ENCODE data around the gene ACOX3. TPM values are rescaled to one million over a fixed set of nuclear protein-coding genes. Genes with fewer than 3 reads are reported as not detected.
A peak's percentile ranks its signal among the peaks of the same experiment; 100 is the strongest.

Gene ACOX3
- total and polyA plus RNA-seq, 10 of the 15 experiments (the other 5 are each of a cell fraction or from before 2014, with no cell fraction given), result 2.0 to 24.5 (median 14.0) TPM

DNA sequence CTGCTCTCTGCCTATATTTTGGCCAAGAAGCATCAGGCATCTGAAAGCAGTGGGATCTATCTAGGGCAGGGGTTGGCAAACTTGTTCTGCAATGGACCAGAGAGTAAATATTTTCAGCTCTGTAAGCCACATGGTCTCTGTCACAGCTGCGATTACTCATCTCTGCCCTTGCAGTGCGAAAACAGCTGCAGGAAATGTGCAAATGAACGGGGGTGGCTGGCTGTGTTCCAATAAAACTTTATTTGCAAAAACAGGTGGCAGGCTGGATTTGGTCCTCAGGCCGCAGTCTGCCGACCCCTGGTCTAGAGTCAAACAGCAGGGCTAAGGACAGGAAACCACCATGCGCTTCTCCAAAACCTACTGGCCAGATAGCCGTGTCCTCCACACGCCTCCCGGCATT lies 48.6 kb downstream of the ACOX3 start (continued):
- TF ChIP-seq, protein P1, sequence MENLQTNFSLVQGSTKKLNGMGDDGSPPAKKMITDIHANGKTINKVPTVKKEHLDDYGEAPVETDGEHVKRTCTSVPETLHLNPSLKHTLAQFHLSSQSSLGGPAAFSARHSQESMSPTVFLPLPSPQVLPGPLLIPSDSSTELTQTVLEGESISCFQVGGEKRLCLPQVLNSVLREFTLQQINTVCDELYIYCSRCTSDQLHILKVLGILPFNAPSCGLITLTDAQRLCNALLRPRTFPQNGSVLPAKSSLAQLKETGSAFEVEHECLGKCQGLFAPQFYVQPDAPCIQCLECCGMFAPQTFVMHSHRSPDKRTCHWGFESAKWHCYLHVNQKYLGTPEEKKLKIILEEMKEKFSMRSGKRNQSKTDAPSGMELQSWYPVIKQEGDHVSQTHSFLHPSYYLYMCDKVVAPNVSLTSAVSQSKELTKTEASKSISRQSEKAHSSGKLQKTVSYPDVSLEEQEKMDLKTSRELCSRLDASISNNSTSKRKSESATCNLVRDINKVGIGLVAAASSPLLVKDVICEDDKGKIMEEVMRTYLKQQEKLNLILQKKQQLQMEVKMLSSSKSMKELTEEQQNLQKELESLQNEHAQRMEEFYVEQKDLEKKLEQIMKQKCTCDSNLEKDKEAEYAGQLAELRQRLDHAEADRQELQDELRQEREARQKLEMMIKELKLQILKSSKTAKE (IDR thresholded peaks at IDR 0.05; ENCODE audit: low read depth, poor library complexity, severe bottlenecking), result peak; percentile 68
- TF ChIP-seq NR2F1 (conservative IDR thresholded peaks at IDR 0.05) (0 out of 2 replicates have a peak, but pooled peaks have one; percentile 29), SMC3 (IDR thresholded peaks at IDR 0.05; ENCODE audit: borderline replicate concordance, low read length) (no peak), ATF7 (IDR thresholded peaks at IDR 0.05; ENCODE audit: low read depth) (peak; percentile 78; the same call in 1 of the 2 replicates), KLF5 (IDR thresholded peaks at IDR 0.05; ENCODE audit: partially characterized antibody) (peak; percentile 35), IKZF2 (IDR thresholded peaks at IDR 0.05) (peak; percentile 63 to 71), EGR1 (IDR thresholded peaks at IDR 0.05; ENCODE audit: borderline replicate concordance in 1 of 2, low read depth in 2 of 2, low read length in 2 of 2) (peak in 1 of 2 experiments; percentile 76; a peak in 2 of 3 replicates), RAD21 (IDR thresholded peaks at IDR 0.05; ENCODE audit: insufficient read depth, low read depth, low read length) (no peak), ESRRA (IDR thresholded peaks at IDR 0.05; ENCODE audit: low read length) (no peak), IRF4 (IDR thresholded peaks at IDR 0.05; ENCODE audit: low read depth, low read length) (peak; percentile 83), DPF2 (IDR thresholded peaks at IDR 0.05) (peak; percentile 82), MXI1 (IDR thresholded peaks at IDR 0.05; ENCODE audit: low read depth, low read length) (peak; percentile 55; the same call in 1 of the 2 replicates)
- TF ChIP-seq, protein P2, sequence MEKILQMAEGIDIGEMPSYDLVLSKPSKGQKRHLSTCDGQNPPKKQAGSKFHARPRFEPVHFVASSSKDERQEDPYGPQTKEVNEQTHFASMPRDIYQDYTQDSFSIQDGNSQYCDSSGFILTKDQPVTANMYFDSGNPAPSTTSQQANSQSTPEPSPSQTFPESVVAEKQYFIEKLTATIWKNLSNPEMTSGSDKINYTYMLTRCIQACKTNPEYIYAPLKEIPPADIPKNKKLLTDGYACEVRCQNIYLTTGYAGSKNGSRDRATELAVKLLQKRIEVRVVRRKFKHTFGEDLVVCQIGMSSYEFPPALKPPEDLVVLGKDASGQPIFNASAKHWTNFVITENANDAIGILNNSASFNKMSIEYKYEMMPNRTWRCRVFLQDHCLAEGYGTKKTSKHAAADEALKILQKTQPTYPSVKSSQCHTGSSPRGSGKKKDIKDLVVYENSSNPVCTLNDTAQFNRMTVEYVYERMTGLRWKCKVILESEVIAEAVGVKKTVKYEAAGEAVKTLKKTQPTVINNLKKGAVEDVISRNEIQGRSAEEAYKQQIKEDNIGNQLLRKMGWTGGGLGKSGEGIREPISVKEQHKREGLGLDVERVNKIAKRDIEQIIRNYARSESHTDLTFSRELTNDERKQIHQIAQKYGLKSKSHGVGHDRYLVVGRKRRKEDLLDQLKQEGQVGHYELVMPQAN (conservative IDR thresholded peaks at IDR 0.05), result 0 out of 2 replicates have a peak, but pooled peaks have one; percentile 39
- TF ChIP-seq, protein P3, sequence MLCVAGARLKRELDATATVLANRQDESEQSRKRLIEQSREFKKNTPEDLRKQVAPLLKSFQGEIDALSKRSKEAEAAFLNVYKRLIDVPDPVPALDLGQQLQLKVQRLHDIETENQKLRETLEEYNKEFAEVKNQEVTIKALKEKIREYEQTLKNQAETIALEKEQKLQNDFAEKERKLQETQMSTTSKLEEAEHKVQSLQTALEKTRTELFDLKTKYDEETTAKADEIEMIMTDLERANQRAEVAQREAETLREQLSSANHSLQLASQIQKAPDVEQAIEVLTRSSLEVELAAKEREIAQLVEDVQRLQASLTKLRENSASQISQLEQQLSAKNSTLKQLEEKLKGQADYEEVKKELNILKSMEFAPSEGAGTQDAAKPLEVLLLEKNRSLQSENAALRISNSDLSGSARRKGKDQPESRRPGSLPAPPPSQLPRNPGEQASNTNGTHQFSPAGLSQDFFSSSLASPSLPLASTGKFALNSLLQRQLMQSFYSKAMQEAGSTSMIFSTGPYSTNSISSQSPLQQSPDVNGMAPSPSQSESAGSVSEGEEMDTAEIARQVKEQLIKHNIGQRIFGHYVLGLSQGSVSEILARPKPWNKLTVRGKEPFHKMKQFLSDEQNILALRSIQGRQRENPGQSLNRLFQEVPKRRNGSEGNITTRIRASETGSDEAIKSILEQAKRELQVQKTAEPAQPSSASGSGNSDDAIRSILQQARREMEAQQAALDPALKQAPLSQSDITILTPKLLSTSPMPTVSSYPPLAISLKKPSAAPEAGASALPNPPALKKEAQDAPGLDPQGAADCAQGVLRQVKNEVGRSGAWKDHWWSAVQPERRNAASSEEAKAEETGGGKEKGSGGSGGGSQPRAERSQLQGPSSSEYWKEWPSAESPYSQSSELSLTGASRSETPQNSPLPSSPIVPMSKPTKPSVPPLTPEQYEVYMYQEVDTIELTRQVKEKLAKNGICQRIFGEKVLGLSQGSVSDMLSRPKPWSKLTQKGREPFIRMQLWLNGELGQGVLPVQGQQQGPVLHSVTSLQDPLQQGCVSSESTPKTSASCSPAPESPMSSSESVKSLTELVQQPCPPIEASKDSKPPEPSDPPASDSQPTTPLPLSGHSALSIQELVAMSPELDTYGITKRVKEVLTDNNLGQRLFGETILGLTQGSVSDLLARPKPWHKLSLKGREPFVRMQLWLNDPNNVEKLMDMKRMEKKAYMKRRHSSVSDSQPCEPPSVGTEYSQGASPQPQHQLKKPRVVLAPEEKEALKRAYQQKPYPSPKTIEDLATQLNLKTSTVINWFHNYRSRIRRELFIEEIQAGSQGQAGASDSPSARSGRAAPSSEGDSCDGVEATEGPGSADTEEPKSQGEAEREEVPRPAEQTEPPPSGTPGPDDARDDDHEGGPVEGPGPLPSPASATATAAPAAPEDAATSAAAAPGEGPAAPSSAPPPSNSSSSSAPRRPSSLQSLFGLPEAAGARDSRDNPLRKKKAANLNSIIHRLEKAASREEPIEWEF (IDR thresholded peaks at IDR 0.05; ENCODE audit: insufficient replicate concordance, low read depth, low read length), result peak; percentile 53
- TF ChIP-seq, protein P4, sequence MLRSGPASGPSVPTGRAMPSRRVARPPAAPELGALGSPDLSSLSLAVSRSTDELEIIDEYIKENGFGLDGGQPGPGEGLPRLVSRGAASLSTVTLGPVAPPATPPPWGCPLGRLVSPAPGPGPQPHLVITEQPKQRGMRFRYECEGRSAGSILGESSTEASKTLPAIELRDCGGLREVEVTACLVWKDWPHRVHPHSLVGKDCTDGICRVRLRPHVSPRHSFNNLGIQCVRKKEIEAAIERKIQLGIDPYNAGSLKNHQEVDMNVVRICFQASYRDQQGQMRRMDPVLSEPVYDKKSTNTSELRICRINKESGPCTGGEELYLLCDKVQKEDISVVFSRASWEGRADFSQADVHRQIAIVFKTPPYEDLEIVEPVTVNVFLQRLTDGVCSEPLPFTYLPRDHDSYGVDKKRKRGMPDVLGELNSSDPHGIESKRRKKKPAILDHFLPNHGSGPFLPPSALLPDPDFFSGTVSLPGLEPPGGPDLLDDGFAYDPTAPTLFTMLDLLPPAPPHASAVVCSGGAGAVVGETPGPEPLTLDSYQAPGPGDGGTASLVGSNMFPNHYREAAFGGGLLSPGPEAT (IDR thresholded peaks at IDR 0.05; ENCODE audit: low read depth), result peak; percentile 57; the same call in 1 of the 2 replicates
- TF ChIP-seq, protein P5, sequence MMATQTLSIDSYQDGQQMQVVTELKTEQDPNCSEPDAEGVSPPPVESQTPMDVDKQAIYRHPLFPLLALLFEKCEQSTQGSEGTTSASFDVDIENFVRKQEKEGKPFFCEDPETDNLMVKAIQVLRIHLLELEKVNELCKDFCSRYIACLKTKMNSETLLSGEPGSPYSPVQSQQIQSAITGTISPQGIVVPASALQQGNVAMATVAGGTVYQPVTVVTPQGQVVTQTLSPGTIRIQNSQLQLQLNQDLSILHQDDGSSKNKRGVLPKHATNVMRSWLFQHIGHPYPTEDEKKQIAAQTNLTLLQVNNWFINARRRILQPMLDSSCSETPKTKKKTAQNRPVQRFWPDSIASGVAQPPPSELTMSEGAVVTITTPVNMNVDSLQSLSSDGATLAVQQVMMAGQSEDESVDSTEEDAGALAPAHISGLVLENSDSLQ (IDR thresholded peaks at IDR 0.05), result peak; percentile 37; the same call in 1 of the 2 replicates
